Measurements from ENCODE around the gene PDE7B. TPM values are rescaled to one million over a fixed set of nuclear protein-coding genes. Genes with fewer than 3 reads are reported as not detected.

The PDE7B gene
- total RNA-seq, 1 experiment from 2014 or later, result 27.1 TPM

DNA sequence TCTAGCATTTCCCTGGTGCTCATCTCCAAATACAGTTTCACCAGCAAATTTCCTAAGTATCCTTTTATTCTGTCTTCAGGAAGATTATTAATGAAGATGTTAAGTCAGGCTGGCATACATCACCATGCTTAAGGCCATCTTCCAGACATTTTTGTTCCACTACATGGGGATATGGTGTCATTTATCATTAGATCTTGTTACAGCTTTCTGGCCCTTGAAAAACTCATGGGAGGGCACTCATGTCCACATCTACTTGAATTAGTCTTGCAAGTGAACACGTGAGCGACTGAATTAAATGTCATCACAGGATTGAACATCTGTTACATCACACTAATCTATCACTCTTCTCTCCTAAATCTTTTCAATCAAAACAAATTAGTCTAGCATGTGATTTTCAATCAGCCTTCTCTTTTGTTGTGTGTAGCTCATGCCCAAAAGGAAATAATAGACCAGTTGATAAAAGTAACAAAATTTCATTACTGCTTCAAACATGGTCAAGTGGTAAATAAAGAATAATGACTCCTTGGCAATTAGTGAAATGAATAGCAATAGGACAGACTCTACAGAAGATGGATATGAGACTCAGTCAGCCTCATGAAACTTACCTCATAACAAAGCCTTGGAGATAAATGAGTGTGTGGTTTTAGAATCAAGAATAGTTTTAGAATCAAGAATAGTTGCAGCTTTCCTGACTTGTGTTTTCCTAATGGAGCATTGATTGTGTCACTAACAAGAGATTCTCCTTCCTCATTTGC lies 318.1 kb downstream of the PDE7B start:
- DNase-seq (ENCODE audit: extremely low read depth, low read depth), result no peak

DNA sequence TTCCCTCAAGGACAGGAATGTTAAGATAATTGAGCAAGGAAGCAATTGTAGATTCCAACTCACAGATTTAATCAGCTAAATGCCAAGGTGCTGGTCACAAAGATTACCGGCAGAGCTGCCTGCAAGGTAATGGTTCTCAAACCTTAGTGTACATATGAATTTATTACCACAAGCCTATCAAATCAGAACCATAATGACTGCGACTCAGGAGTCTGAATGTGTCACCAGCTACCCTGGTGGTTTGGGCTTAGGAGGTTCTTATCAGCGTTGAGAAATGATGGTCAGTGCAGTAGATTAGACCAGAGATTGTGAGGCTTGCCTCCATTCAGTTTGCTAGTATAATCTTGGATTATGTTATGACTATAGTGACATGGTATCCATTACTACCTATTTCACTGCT lies 319.7 kb downstream of the PDE7B start:
- no peak for DNase-seq (ENCODE audit: extremely low read depth, low read depth)

DNA sequence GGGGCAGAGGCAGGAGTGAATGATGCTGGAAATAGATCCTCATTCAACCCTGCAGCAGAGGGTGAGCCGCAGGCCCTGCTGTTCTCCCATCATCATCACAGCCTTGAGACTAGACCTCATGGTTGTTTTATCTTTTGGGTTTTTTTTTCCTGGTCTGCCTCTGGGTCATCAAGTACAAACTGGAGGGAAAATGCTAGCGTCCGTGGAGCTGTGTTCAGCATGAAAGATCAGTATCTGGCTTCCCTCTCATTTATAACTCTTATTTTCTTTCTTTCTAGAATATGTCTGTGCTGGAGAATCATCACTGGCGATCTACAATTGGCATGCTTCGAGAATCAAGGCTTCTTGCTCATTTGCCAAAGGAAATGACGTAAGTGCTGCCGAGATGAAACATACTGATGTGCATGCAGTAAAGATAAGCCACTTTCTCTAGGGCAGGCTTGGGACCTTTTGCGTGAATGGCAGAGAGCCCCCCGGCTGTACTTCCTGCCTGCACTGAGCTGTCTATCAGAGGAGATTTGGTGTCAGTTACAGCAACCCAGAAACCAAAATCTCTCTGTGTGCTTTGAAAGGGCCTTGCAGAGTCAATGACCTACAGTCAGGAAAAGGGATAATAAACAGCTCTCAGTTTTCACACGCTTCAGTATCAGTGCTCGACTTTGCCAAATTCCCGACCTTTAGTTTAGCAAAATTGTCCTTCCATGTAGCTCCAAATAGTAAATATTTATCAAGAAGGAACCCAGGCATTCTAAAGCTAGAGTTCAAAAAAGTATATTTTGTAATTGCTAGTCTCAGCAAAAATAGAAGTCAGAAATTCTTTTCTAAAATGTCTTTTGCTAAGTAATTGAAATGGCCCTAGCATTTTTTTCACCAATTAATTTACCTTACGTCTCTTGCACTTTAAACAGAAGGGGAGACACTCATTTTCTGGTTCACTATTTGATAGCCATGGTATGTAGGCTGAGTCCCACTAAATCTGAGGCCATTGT lies 322.3 kb downstream of the PDE7B start:
- DNase-seq (ENCODE audit: extremely low read depth, low read depth), result no peak

DNA sequence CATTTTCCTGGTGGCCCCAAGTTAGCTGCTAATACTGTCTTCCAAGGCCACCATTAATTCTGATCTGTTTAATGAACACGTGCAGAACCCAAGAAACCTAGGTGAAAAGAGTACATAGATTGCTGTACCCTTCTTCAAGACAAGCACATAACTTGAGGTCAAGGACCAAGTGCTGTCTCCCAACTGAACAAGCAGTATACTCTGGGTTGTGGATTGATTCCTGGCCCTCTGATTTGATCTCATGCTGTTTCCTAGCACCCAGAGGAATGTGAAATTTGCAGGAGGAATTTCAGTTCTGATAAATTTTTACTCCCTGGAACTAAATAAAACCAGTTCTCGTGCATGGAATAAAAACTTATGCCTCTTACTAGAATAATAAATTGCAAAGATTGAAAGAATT lies 323.0 kb downstream of the PDE7B start:
- DNase-seq (ENCODE audit: extremely low read depth, low read depth), result no peak

DNA sequence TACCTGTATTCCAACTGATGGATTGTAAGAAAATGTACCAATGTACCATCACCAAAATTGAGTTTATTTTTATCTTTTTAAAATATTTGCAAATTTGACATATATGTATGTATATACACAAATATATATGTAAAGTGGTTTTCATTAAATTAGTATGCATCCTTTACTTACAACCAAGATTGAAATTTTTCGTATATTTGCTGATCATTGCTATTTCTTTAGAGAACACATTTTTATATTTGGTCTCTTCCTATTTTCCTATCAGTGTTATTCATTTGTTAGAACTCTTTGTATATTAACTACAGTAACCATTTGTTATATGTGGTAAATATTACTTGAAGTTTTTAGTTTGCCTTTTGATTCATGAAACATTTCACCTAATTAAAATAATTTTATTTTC lies 324.4 kb downstream of the PDE7B start:
- no peak for DNase-seq (ENCODE audit: extremely low read depth, low read depth)

GRCh38 chr6:136178749-136179148 lies 327.2 kb downstream of the PDE7B start:
- no peak for DNase-seq (ENCODE audit: extremely low read depth, low read depth)

DNA sequence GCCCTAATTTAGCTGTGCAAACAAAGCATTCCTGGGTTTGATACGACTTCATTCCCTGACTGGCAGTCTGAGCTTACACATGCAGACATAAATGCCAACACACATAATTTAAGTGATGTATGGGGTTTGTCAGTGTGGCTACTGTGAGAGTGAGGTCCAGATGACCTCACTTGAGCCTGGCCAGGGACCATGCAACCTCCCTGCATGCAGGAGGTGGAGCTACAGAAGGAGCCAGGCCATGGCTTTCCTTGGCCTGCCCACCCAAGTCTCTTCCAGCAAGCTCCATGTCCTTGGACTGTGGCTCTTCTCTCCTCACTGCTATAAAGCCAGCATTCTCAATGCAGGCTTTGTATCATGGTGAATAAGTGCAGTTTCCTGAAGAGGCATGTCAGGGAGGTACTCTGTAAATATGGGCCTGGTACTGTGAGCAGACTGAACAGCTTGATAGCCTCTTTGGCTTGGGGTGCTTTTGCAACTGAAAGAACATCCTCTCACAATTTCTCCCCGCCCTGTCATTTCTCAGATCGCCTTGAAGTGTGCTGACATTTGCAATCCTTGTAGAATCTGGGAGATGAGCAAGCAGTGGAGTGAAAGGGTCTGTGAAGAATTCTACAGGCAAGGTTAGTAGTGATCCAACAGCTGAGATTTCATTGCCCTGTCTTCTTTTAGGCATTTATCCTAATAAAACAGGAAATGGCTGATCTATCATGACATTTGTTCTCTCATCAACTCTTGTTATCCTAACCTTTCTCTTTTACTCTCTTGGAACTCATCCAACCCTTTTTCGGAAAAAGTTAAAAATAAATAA lies 329.4 kb downstream of the PDE7B start:
- DNase-seq (ENCODE audit: extremely low read depth, low read depth), result no peak

DNA sequence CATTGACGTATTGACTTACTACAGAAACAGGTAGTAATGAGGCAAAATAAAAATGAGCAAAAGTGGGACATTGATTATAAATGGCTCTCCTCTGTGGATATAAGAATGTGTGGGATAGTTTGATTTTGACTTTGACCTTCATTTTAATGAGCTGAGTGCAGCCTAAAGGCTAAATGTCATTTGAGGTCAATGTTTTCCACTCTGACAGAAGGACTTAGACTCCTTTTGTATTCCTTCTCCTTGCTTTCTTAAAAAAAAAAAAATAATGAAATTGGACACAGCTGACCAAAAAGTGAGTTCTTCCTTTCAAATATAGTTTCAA lies 330.0 kb downstream of the PDE7B start:
- no peak for DNase-seq (ENCODE audit: extremely low read depth, low read depth)

- DNase-seq (ENCODE audit: extremely low read depth, low read depth), result no peak
These were observed 330.4 kb downstream of the PDE7B start for GRCh38 chr6:136181861-136182260.

GRCh38 chr6:136184738-136185137 lies 333.2 kb downstream of the PDE7B start:
- DNase-seq (ENCODE audit: extremely low read depth, low read depth), result no peak

DNA sequence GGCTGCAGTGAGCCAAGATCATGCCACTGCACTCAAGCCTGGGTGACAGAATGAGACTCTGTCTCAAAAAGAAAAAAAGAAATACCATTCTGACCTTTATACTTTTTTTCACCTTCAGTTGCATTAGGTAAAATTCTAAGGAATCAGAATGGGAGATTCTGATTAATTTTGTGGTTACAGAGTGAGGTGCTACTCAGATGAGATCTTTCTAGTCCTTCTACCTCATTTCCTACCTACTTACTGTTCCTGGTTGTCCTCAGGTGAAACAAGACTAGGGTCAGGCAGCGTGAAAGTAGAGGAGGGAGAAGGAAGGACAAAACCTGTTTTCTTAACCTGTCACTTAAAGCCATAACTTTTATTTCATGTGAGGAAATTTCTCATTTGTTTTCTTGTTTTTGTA lies 334.9 kb downstream of the PDE7B start:
- no peak for DNase-seq (ENCODE audit: extremely low read depth, low read depth)

DNA sequence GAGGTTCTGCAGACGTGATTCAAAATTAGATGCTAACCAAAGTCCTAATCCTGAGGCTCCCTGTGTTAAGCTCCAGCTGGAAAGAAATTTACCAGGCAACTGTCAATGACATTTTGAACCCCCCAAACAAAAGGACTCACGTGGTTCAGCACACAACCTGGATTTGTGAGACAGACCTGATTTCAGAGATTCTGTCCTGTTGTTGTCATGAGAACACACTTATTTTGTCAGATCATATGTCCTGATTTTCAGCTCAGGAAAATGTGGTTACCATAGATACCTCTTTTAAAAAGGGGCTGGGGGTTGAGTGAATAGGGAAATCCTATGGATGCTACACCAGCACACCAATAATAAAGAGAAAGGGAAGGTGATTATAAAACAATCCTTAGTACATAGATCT lies 337.0 kb downstream of the PDE7B start:
- no peak for DNase-seq (ENCODE audit: extremely low read depth, low read depth)

- DNase-seq (ENCODE audit: extremely low read depth, low read depth), result no peak
These were observed 337.6 kb downstream of the PDE7B start for GRCh38 chr6:136189104-136189503.

GRCh38 chr6:136191606-136192312 lies 340.3 kb downstream of the PDE7B start:
- no peak for DNase-seq (ENCODE audit: extremely low read depth, low read depth)

- no peak for DNase-seq (ENCODE audit: extremely low read depth, low read depth)
These were observed 341.4 kb downstream of the PDE7B start for GRCh38 chr6:136192902-136193301.

GRCh38 chr6:136201732-136202131 lies 350.2 kb downstream of the PDE7B start:
- no peak for DNase-seq (ENCODE audit: extremely low read depth, low read depth)

- no peak for DNase-seq (ENCODE audit: extremely low read depth, low read depth)
These were observed 357.3 kb downstream of the PDE7B start for GRCh38 chr6:136208783-136209182.

DNA sequence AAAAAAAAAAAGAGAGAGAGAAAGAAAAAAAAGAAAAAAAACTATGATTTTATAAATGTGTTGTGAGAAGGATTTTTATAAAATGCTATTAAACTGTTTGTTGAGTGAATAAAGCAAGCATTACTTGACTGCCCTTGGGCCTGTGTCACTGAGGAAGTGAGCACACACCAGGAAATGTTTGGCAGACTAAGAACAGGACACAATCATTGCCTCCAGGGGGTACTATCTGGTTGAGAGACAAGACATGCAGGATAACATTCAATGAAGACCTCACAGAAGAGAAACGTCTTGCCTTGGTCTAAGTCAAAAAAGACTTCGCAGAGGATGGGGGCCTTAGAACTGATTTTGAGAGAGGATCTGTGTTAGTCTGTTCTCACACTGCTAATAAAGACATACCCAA lies 358.0 kb downstream of the PDE7B start:
- DNase-seq (ENCODE audit: extremely low read depth, low read depth), result no peak

- no peak for DNase-seq (ENCODE audit: extremely low read depth, low read depth)
These were observed 359.1 kb downstream of the PDE7B start for GRCh38 chr6:136210398-136211165.

DNA sequence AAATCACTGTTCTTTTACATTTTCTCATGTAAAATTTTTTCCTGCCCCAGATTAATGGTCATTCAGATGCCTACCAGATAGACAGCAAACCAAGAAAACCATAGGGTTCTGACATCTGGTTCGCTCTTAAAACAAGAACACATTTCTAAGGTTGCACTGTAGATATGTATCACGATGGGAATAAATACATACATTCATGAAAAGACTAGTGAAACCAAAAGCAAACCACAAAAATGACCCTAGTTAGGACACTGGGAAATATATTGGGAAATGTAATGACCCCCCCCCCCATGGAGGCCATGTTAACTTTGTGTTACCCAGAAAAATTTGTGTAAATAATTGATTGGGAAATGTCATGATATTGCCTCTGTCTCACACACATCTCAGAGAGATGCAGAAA lies 361.1 kb downstream of the PDE7B start:
- no peak for DNase-seq (ENCODE audit: extremely low read depth, low read depth)
